Endodermal cell (in vitro differentiated cells): ENCODE results near the gene ZNF75A. TPM values are rescaled to one million over a fixed set of nuclear protein-coding genes. Genes with fewer than 3 reads are reported as not detected.

ENCODE experiments used
- DNase-seq: peaks from one replicate; pipeline ENCODE4 v3.0.0-alpha.2; 2017
- H3K27ac ChIP-seq: 2 replicates; pipeline ENCODE4 v1.5.1; 2013; ENCODE audit warnings: mild to moderate bottlenecking, low read depth, low read length, moderate library complexity
- H3K27me3 ChIP-seq: 2 replicates; pipeline ENCODE4 v1.6.1; 2013; ENCODE audit warnings: mild to moderate bottlenecking, low read length, moderate library complexity; ENCODE audit not compliant: insufficient read depth, control insufficient read depth, poor library complexity, severe bottlenecking
- H3K36me3 ChIP-seq: 2 replicates; pipeline ENCODE4 v1.7.0; 2013; ENCODE audit warnings: mild to moderate bottlenecking, low read length, moderate library complexity; ENCODE audit not compliant: control insufficient read depth, insufficient read depth
- H3K4me1 ChIP-seq: one replicate; pipeline ENCODE4 v1.7.0; 2013; ENCODE audit warnings: low read length; ENCODE audit not compliant: control insufficient read depth, insufficient read depth
- H3K4me3 ChIP-seq: 2 replicates; pipeline ENCODE4 v1.5.1; 2013; ENCODE audit warnings: mild to moderate bottlenecking, low read length, moderate library complexity
- H3K9ac ChIP-seq: 2 replicates; pipeline ENCODE4 v1.6.1; 2013; ENCODE audit warnings: mild to moderate bottlenecking, low read length, moderate library complexity; ENCODE audit not compliant: poor library complexity, severe bottlenecking; ENCODE audit errors: extremely low read depth
- H3K9me3 ChIP-seq: 2 replicates; pipeline ENCODE4 v1.6.1; 2013; ENCODE audit warnings: mild to moderate bottlenecking, low read length, moderate library complexity; ENCODE audit not compliant: control insufficient read depth
- H3K27ac Mint-ChIP-seq: 2 replicates; pipeline ENCODE4 v1.8.0; 2020; ENCODE audit warnings: mixed read lengths
- H3K27me3 Mint-ChIP-seq: 2 replicates; pipeline ENCODE4 v1.8.0; 2021; ENCODE audit warnings: mild to moderate bottlenecking, mixed read lengths; ENCODE audit not compliant: insufficient read depth
- H3K36me3 Mint-ChIP-seq: 2 replicates; pipeline ENCODE4 v1.8.0; 2020; ENCODE audit warnings: low read depth, mixed read lengths
- H3K4me1 Mint-ChIP-seq: 2 replicates; pipeline ENCODE4 v1.8.0; 2020; ENCODE audit warnings: mixed read lengths
- H3K4me3 Mint-ChIP-seq: 2 replicates; pipeline ENCODE4 v1.8.0; 2020; ENCODE audit warnings: mild to moderate bottlenecking, moderate library complexity, mixed read lengths
- H3K9me3 Mint-ChIP-seq: 2 replicates; pipeline ENCODE4 v1.8.0; 2020; ENCODE audit warnings: mild to moderate bottlenecking, mixed read lengths
- WGBS, 2 experiments: methylation state at CpG; one replicate each; pipeline versions ENCODE4 v1.1.5 to v1.1.7; 2013; ENCODE audit warnings: missing lambda C conversion rate in 2 of 2, mixed read lengths in 1 of 2; ENCODE audit not compliant: insufficient coverage in 1 of 2, insufficient read length in 1 of 2; 5-methylcytosine and 5-hydroxymethylcytosine counted together
- total RNA-seq, 2 donors: library from RNA; stranded (reverse); fragmentation: NEBNext Ultra II Directional in 1 of 2; extraction: Animal tissue kit (Norgen Biotek cat#: 25700) in 1 of 2; gene quantifications; 2 replicates in 1 of 2; 3 replicates in 1 of 2; pipeline ENCODE4 v1.2.1, GENCODE V29; 2021
- TF ChIP-seq, protein P1 (sequence below): fragments of 200-600 bp; sonication (generic); conservative IDR thresholded peaks from 2 replicates; pipeline ENCODE4 v1.5.0; 2021; ENCODE audit warnings: antibody characterized with exemption, mild to moderate bottlenecking

The ZNF75A gene
- total RNA-seq, 2 donors from 2014 or later: 23.0 to 44.0 TPM

DNA sequence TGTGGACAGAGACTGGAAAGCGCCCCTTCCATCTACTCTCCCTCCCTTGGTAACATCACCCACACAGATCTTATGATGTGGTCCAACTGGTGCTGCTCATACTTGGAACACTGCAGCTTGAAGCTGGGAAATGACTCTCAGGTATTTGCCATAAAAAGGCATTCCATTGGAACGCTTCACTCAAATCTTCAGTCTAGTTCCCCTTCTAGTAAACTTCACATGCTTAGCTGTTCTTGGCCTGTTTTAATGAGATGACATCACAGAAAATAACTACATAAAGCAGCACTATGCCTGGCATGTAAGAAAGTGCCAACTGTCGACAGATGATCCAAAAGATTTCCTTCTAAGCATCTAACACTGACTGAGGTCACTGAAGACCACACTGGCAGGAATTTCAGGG lies 12.7 kb upstream of the ZNF75A start:
- H3K4me3 ChIP-seq: peak overlapping the region; percentile 41
- 98 to 100% methylated on average over 3 of the region's 3 CpGs for WGBS, 2 experiments
- no peaks in the 10 kb centered on the region for H3K4me1 ChIP-seq
- peaks cover 76% of the 10 kb centered on the region for H3K9me3 ChIP-seq
- H3K27me3 Mint-ChIP-seq: no peaks in the 10 kb centered on the region
- TF ChIP-seq, protein P1, sequence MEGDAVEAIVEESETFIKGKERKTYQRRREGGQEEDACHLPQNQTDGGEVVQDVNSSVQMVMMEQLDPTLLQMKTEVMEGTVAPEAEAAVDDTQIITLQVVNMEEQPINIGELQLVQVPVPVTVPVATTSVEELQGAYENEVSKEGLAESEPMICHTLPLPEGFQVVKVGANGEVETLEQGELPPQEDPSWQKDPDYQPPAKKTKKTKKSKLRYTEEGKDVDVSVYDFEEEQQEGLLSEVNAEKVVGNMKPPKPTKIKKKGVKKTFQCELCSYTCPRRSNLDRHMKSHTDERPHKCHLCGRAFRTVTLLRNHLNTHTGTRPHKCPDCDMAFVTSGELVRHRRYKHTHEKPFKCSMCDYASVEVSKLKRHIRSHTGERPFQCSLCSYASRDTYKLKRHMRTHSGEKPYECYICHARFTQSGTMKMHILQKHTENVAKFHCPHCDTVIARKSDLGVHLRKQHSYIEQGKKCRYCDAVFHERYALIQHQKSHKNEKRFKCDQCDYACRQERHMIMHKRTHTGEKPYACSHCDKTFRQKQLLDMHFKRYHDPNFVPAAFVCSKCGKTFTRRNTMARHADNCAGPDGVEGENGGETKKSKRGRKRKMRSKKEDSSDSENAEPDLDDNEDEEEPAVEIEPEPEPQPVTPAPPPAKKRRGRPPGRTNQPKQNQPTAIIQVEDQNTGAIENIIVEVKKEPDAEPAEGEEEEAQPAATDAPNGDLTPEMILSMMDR: no peak
- no peak overlapping the region for H3K27ac ChIP-seq
- no peak for DNase-seq
- no peaks in the 10 kb centered on the region for H3K27me3 ChIP-seq
- H3K27ac Mint-ChIP-seq: no peak overlapping the region
- H3K9ac ChIP-seq: no peak overlapping the region
- H3K4me1 Mint-ChIP-seq: no peaks in the 10 kb centered on the region
- peaks cover 89% of the 10 kb centered on the region for H3K9me3 Mint-ChIP-seq
- H3K36me3 Mint-ChIP-seq: peaks cover 92% of the 10 kb centered on the region
- H3K36me3 ChIP-seq: peaks cover 83% of the 10 kb centered on the region
- H3K4me3 Mint-ChIP-seq: no peak overlapping the region

DNA sequence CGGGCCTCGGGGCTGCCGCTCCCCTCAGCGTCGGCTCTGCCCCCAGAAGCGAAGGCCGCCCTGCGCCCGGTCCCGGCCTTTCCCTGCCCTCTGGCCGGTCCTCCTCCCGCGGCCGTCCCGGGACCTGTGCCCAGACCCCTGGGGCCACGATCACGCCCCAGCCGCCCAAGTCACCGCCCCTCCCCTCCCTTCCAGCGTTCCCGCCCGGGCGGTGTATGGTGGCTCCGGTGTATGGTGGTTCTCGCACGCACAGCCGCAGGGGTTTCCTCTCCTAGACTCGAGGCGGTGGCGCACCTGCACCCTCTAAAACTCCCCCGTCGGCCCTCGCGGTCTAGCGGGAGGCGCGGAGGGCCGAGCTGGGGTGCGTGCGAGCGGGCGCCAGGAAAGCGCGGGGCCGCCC lies 10.1 kb upstream of the ZNF75A start:
- H3K27ac Mint-ChIP-seq: no peak overlapping the region
- peaks cover 66% of the 10 kb centered on the region for H3K9me3 ChIP-seq

DNA sequence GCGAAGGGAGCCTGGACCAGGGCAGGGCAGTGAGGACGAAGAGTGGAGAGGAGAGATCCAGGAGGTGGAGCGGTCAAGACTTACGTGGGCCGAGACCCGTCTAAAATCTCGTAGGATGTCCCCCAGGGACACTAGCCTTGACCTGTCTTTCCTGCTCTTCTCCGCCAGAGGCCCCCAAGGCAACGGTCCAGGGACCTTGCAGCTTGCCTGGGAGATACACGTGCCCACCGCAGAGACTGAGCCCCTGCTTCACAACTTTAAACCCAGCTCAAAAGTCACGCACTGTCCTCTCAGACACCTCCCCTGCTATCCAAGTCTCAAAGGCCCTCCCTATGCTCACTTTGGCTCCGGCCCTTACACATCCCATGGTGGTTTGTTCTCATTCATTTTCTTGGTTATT lies 9.5 kb upstream of the ZNF75A start:
- no peak overlapping the region for H3K9ac ChIP-seq
- H3K9me3 Mint-ChIP-seq: peaks cover 85% of the 10 kb centered on the region
- 92 to 93% methylated on average over 9 to 13 of the region's 13 CpGs for WGBS, 2 experiments
- no peak for DNase-seq
- no peak overlapping the region for H3K4me3 Mint-ChIP-seq
- no peaks in the 10 kb centered on the region for H3K27me3 ChIP-seq
- no peaks in the 10 kb centered on the region for H3K27me3 Mint-ChIP-seq
- peaks cover 87% of the 10 kb centered on the region for H3K36me3 Mint-ChIP-seq
- peaks cover 75% of the 10 kb centered on the region for H3K36me3 ChIP-seq
- H3K4me1 Mint-ChIP-seq: no peaks in the 10 kb centered on the region
- TF ChIP-seq, protein P1: no peak
- H3K27ac ChIP-seq: no peak overlapping the region
- no peaks in the 10 kb centered on the region for H3K4me1 ChIP-seq
- H3K27ac Mint-ChIP-seq: no peak overlapping the region
- peaks cover 64% of the 10 kb centered on the region for H3K9me3 ChIP-seq
- no peak overlapping the region for H3K4me3 ChIP-seq

More for the DNA sequence above, 10.1 kb upstream of the ZNF75A start:
- no peaks in the 10 kb centered on the region for H3K27me3 Mint-ChIP-seq
- H3K9me3 Mint-ChIP-seq: peaks cover 85% of the 10 kb centered on the region
- H3K4me3 Mint-ChIP-seq: no peak overlapping the region
- Histone ChIP-seq H3K36me3 (peaks cover 75% of the 10 kb centered on the region), H3K27me3 (no peaks in the 10 kb centered on the region), H3K4me1 (no peaks in the 10 kb centered on the region), H3K4me3 (no peak overlapping the region), H3K27ac (no peak overlapping the region), H3K9ac (no peak overlapping the region)
- no peaks in the 10 kb centered on the region for H3K4me1 Mint-ChIP-seq
- DNase-seq: no peak
- TF ChIP-seq, protein P1: no peak
- WGBS, 2 experiments: 94 to 95% methylated on average over 20 to 45 of the region's 45 CpGs
- peaks cover 87% of the 10 kb centered on the region for H3K36me3 Mint-ChIP-seq
